OCI-LY1 (cell line): ENCODE results near the gene HMHB1.
"Not testable (repeated sequence)": the region's sequence is repeated elsewhere in the genome, so short reads cannot be mapped to it uniquely, and the experiment has no call there.

Source experiments
- H2AFZ ChIP-seq: fragments of 200-600 bp; sonication (generic), shearing (Covaris generic); 2 replicates; pipeline ENCODE4 v1.6.0; 2014; ENCODE audit warnings: antibody characterized with exemption, mild to moderate bottlenecking, low read length
- H3F3A ChIP-seq: fragments of 200-600 bp; sonication (generic), shearing (Covaris generic); 2 replicates; pipeline ENCODE4 v1.6.0; 2014; ENCODE audit warnings: mild to moderate bottlenecking, antibody characterized with exemption, low read length, moderate library complexity; ENCODE audit not compliant: insufficient read depth
- H3K27ac ChIP-seq: fragments of 200-600 bp; sonication (generic); 2 replicates; pipeline ENCODE4 v1.5.1; 2014; ENCODE audit warnings: low read length, mixed run types, mild to moderate bottlenecking, low read depth; ENCODE audit not compliant: poor library complexity, severe bottlenecking
- H3K27me3 ChIP-seq: fragments of 200-600 bp; sonication (generic); 2 replicates; pipeline ENCODE4 v1.6.0; 2014; ENCODE audit warnings: antibody characterized with exemption, mild to moderate bottlenecking, low read length, moderate library complexity; ENCODE audit not compliant: insufficient read depth
- H3K36me3 ChIP-seq: fragments of 200-600 bp; sonication (generic); 2 replicates; pipeline ENCODE4 v1.6.1; 2014; ENCODE audit warnings: mild to moderate bottlenecking, antibody characterized with exemption, low read length, moderate library complexity, mixed read lengths; ENCODE audit not compliant: insufficient read depth
- H3K4me1 ChIP-seq: fragments of 200-600 bp; sonication (generic); 2 replicates; pipeline ENCODE4 v1.5.1; 2014; ENCODE audit warnings: mild to moderate bottlenecking, low read length, moderate library complexity; ENCODE audit not compliant: insufficient read depth, severe bottlenecking
- H3K4me2 ChIP-seq: fragments of 200-600 bp; sonication (generic), shearing (Covaris generic); 2 replicates; pipeline ENCODE4 v1.6.1; 2014; ENCODE audit warnings: low read length
- H3K4me3 ChIP-seq: fragments of 200-600 bp; sonication (generic); 2 replicates; pipeline ENCODE4 v1.5.1; 2014; ENCODE audit warnings: low read length, low read depth, mild to moderate bottlenecking, mixed read lengths; ENCODE audit not compliant: poor library complexity, severe bottlenecking
- H3K79me2 ChIP-seq: fragments of 200-600 bp; shearing (Covaris generic); 2 replicates; pipeline ENCODE4 v1.6.1; 2016; ENCODE audit warnings: mixed run types, low read length, mixed read lengths; ENCODE audit not compliant: insufficient read depth
- H3K9ac ChIP-seq: fragments of 200-600 bp; sonication (generic), shearing (Covaris generic); 2 replicates; pipeline ENCODE4 v1.6.1; 2014; ENCODE audit warnings: mild to moderate bottlenecking, low read length, mixed read lengths
- H3K9me2 ChIP-seq: fragments of 200-600 bp; sonication (generic), shearing (Covaris generic); 2 replicates; pipeline ENCODE4 v1.6.1; 2014; ENCODE audit warnings: low read depth, mild to moderate bottlenecking, low read length, mixed read lengths
- H3K9me3 ChIP-seq: fragments of 200-600 bp; shearing (Covaris generic); 2 replicates; pipeline ENCODE4 v1.6.1; 2014; ENCODE audit warnings: low read length, mixed read lengths
- H4K20me1 ChIP-seq: fragments of 200-600 bp; sonication (generic), shearing (Covaris generic); 2 replicates; pipeline ENCODE4 v1.6.0; 2016; ENCODE audit warnings: mild to moderate bottlenecking, low read length; ENCODE audit not compliant: insufficient read depth
- EZH2 ChIP-seq: fragments of 200-600 bp; sonication (generic), shearing (Covaris generic); IDR thresholded peaks from 2 replicates; pipeline ENCODE4 v1.8.0; 2017; ENCODE audit warnings: borderline replicate concordance, mixed run types, mild to moderate bottlenecking, antibody characterized with exemption, low read length, moderate library complexity, mixed read lengths
- TF ChIP-seq, protein P1 (sequence below): fragments of 200-600 bp; sonication (generic), shearing (Covaris generic); IDR thresholded peaks from 2 replicates; pipeline ENCODE4 v1.5.1; 2017; ENCODE audit warnings: mild to moderate bottlenecking, antibody characterized with exemption, low read length, moderate library complexity, mixed read lengths

The HMHB1 gene

DNA sequence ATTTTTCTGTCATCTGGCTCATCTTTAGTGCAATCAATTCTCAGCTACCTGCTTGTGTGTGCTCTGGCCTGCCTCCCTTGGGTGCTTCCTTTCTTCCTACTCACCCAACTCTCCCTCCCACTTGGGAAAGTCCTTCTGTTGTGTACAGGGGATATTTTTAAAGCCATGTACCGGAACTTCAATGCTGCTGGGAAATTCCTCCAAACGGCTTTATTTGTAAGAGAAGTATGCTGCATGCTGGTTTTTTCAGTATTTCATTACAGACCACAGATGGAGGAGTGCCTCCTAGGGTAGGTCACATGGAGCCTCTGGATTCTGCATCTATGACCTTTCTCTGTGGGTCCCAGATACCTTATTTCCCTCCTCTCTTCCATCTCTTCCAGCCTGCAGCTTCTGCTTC is 5.4 kb upstream of the HMHB1 start:
- no peak for TF ChIP-seq EZH2
- TF ChIP-seq, protein P1, sequence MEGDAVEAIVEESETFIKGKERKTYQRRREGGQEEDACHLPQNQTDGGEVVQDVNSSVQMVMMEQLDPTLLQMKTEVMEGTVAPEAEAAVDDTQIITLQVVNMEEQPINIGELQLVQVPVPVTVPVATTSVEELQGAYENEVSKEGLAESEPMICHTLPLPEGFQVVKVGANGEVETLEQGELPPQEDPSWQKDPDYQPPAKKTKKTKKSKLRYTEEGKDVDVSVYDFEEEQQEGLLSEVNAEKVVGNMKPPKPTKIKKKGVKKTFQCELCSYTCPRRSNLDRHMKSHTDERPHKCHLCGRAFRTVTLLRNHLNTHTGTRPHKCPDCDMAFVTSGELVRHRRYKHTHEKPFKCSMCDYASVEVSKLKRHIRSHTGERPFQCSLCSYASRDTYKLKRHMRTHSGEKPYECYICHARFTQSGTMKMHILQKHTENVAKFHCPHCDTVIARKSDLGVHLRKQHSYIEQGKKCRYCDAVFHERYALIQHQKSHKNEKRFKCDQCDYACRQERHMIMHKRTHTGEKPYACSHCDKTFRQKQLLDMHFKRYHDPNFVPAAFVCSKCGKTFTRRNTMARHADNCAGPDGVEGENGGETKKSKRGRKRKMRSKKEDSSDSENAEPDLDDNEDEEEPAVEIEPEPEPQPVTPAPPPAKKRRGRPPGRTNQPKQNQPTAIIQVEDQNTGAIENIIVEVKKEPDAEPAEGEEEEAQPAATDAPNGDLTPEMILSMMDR: no peak
- Histone ChIP-seq H3K27me3 (no peaks in the 10 kb centered on the region), H3F3A (no peaks in the 10 kb centered on the region), H3K36me3 (no peaks in the 10 kb centered on the region), H2AFZ (peak overlapping the region; percentile 83), H3K27ac (peak overlapping the region; percentile 68), H3K9me3 (no peaks in the 10 kb centered on the region), H3K79me2 (no peaks in the 10 kb centered on the region), H3K4me1 (peaks cover 38% of the 10 kb centered on the region), H4K20me1 (no peaks in the 10 kb centered on the region), H3K9me2 (no peaks in the 10 kb centered on the region), H3K9ac (peak overlapping the region; percentile 36), H3K4me3 (peak overlapping the region; percentile 20), H3K4me2 (peak overlapping the region; percentile 53)

DNA sequence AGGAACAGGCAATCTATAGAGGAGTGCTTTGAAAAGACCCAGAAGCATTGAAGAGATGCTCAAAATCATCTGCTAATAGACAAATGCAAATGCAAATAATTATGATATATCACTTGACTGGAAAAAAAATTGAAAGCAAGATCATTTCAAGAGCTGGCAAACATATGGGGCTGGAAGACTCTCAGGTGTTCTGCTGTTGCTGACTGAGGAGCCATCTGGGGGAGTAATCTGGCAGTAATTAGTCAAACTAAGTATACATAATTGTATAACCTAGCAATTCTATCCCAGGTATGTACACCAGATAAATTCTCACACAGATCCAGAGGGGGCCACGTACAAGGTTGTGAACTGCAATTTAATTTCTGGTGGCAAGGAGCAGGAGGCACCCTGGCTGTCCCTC is 4.6 kb upstream of the HMHB1 start:
- no peaks in the 10 kb centered on the region for H3K9me2 ChIP-seq
- H3K27ac ChIP-seq: peak overlapping the region; percentile 68
- H2AFZ ChIP-seq: no peak overlapping the region
- no peaks in the 10 kb centered on the region for H3K79me2 ChIP-seq
- H3F3A ChIP-seq: no peaks in the 10 kb centered on the region
- no peaks in the 10 kb centered on the region for H3K36me3 ChIP-seq
- H3K4me2 ChIP-seq: no peak overlapping the region; the same call in 1 of the 2 replicates
- peaks cover 43% of the 10 kb centered on the region for H3K4me1 ChIP-seq
- H3K27me3 ChIP-seq: no peaks in the 10 kb centered on the region
- H3K9me3 ChIP-seq: no peaks in the 10 kb centered on the region
- no peak overlapping the region; the same call in 1 of the 2 replicates for H3K9ac ChIP-seq
- TF ChIP-seq, protein P1: no peak
- TF ChIP-seq EZH2: no peak
- no peaks in the 10 kb centered on the region for H4K20me1 ChIP-seq
- H3K4me3 ChIP-seq: no peak overlapping the region

DNA sequence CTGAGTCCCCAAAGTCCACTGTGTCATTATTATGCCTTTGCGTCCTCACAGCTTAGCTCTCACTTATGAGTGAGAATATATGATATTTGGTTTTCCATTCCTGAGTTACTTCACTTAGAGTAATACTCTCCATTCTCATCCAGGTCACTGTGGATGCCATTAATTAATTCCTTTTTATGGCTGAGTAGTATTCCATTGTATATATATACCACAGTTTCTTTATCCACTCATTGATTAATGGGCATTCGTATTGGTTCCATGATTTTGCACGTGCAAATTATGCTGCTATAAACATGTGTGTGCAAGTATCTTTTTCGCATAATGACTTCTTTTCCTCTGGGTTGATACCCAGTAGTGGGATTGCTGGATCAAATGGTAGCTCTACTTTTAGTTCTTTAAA is 4.4 kb downstream of the HMHB1 start:
- H2AFZ ChIP-seq, H4K20me1 ChIP-seq, H3K27me3 ChIP-seq, H3K27ac ChIP-seq, H3K79me2 ChIP-seq, H3K9me3 ChIP-seq, H3K4me2 ChIP-seq, H3F3A ChIP-seq, H3K9me2 ChIP-seq, H3K9ac ChIP-seq, H3K4me3 ChIP-seq: not testable (repeated sequence)
- Histone ChIP-seq H3K36me3 (peaks cover 16% of the 10 kb centered on the region; the same call in 1 of the 2 replicates), H3K4me1 (peaks cover 35% of the 10 kb centered on the region)

DNA sequence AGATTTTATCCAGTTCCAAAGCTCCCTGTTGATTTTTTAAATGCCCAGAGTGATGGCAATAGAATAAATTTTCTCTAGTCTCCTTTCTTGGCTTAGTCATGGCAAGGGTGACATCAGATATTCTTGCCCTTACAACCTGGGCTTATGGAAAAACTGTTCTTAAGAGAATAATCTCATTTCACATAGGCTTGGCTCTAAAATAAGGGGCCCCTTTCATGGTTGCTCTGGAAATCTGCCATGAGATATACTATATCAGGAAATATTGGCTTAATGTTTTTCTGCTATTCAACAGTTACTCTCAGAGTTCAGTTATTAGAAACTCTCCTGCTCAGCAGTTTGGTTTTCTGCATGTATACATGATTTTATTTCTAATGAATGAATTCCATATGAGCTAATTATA is 7.8 kb downstream of the HMHB1 start:
- no peak overlapping the region for H3K9ac ChIP-seq
- no peaks in the 10 kb centered on the region for H3F3A ChIP-seq
- H3K36me3 ChIP-seq: peaks cover 16% of the 10 kb centered on the region; the same call in 1 of the 2 replicates
- H2AFZ ChIP-seq: no peak overlapping the region
- no peak overlapping the region for H3K4me3 ChIP-seq
- H3K27ac ChIP-seq: no peak overlapping the region
- H3K79me2 ChIP-seq: no peaks in the 10 kb centered on the region
- H4K20me1 ChIP-seq: no peaks in the 10 kb centered on the region
- no peaks in the 10 kb centered on the region for H3K27me3 ChIP-seq
- no peaks in the 10 kb centered on the region for H3K9me3 ChIP-seq
- H3K4me2 ChIP-seq: no peak overlapping the region
- TF ChIP-seq EZH2: no peak
- TF ChIP-seq, protein P1: no peak
- H3K9me2 ChIP-seq: no peaks in the 10 kb centered on the region
- H3K4me1 ChIP-seq: peaks cover 28% of the 10 kb centered on the region
